Mucosa of descending colon (tissue), 3 donors: ENCODE measurements around the gene MEIS2. TPM values are rescaled to one million over a fixed set of nuclear protein-coding genes. Genes with fewer than 3 reads are reported as not detected.

Experiments used
- ATAC-seq: fragments of 200-7000 bp; cut with Tn5 transposase; one replicate; pipeline ENCODE4 v1.9.1; 2020; ENCODE audit warnings: mild to moderate bottlenecking, moderate library complexity
- DNase-seq, 3 donors: peaks; one replicate each; pipeline ENCODE4 v3.0.0-alpha.2; 2020
- H3K36me3 ChIP-seq: fragments of 200-600 bp; one replicate; pipeline ENCODE4 v1.8.0; 2021; ENCODE audit warnings: low read depth, mild to moderate bottlenecking
- H3K4me1 ChIP-seq: fragments of 200-600 bp; one replicate; pipeline ENCODE4 v1.8.0; 2021; ENCODE audit warnings: low read depth, mild to moderate bottlenecking
- H3K4me3 ChIP-seq: fragments of 200-600 bp; one replicate; pipeline ENCODE4 v1.8.0; 2021; ENCODE audit warnings: mild to moderate bottlenecking
- H3K9me3 ChIP-seq: fragments of 200-600 bp; one replicate; pipeline ENCODE4 v1.8.0; 2021; ENCODE audit warnings: mild to moderate bottlenecking
- intact Hi-C, 2 donors: fragments of 100-400 bp; cut with DNase I in 1 of 2; cut with micrococcal nuclease in 1 of 2; formaldehyde crosslinking; loops; one replicate each; pipeline versions ENCODE4 v1.11.0 to v1.11.1; 2022; cut with DNase I, micrococcal nuclease
- microRNA-seq: library from miRNA; unstranded; fragments of <30 nt; microRNA quantifications from one replicate; pipeline ENCODE4, GENCODE V29; 2019
- total RNA-seq, 3 donors: library from RNA; stranded (reverse); fragmentation: NEBNext Ultra II Directional in 2 of 3; extraction: Animal tissue kit (Norgen Biotek cat#: 25700) in 2 of 3; gene quantifications; one replicate each; pipeline versions ENCODE4 v1.2.1 to v1.2.4, GENCODE V29; 2021 to 2023
- TF ChIP-seq, protein P1 (sequence below): fragments of 200-600 bp; IDR thresholded peaks from one replicate; pipeline ENCODE4 v1.8.0; 2022; ENCODE audit warnings: antibody characterized with exemption, mild to moderate bottlenecking
- donor health status: DM: no; HTN: no; CAD: no; lungs with moderate emphysema.
- donor health status: DM: no; HTN: no; CAD: no.
- donor health status: DM: no; HTN: yes; CAD: no.

Gene MEIS2
- total RNA-seq, 3 donors from 2014 or later = 3.8 to 93.3 (median 8.9) TPM

DNA sequence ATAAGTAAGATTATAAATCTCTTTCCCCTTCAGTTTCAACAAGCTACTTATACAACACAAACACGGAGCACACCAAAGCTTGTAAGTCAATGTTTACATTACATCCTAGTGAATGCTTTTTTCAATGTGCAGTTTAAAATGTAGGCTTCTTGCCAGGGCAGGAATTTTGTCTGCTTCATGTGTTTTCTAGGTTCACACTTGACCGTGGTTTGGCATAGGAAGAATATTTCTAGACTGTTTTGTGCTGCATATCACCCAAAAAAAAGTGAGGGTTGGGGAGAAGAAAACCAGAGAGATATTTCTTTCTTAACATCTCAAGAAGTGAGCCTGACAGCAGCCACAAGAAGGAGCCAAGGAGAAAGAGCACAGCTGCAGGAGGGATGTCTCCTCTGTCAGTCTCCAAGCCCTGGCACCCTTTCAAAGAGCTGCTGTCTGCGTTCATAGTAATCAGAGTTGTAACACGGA, 255.8 kb downstream of the MEIS2 start:
- TF ChIP-seq, protein P1, sequence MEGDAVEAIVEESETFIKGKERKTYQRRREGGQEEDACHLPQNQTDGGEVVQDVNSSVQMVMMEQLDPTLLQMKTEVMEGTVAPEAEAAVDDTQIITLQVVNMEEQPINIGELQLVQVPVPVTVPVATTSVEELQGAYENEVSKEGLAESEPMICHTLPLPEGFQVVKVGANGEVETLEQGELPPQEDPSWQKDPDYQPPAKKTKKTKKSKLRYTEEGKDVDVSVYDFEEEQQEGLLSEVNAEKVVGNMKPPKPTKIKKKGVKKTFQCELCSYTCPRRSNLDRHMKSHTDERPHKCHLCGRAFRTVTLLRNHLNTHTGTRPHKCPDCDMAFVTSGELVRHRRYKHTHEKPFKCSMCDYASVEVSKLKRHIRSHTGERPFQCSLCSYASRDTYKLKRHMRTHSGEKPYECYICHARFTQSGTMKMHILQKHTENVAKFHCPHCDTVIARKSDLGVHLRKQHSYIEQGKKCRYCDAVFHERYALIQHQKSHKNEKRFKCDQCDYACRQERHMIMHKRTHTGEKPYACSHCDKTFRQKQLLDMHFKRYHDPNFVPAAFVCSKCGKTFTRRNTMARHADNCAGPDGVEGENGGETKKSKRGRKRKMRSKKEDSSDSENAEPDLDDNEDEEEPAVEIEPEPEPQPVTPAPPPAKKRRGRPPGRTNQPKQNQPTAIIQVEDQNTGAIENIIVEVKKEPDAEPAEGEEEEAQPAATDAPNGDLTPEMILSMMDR = no peak
- H3K4me1 ChIP-seq = no peaks in the 10 kb centered on the region
- no peaks in the 10 kb centered on the region for H3K9me3 ChIP-seq
- ATAC-seq (no peak), DNase-seq (no peak)
- no peak overlapping the region for H3K4me3 ChIP-seq
- H3K36me3 ChIP-seq = no peaks in the 10 kb centered on the region
- intact Hi-C loops = no loop called here

GRCh38 chr15:36843822-36844221, 256.5 kb downstream of the MEIS2 start:
- no peak for ATAC-seq
- no peak for DNase-seq
- H3K4me1 ChIP-seq = no peaks in the 10 kb centered on the region
- no peak overlapping the region for H3K4me3 ChIP-seq
- TF ChIP-seq, protein P1 = no peak
- no peaks in the 10 kb centered on the region for H3K36me3 ChIP-seq
- H3K9me3 ChIP-seq = no peaks in the 10 kb centered on the region
- intact Hi-C loops = no loop called here

DNA sequence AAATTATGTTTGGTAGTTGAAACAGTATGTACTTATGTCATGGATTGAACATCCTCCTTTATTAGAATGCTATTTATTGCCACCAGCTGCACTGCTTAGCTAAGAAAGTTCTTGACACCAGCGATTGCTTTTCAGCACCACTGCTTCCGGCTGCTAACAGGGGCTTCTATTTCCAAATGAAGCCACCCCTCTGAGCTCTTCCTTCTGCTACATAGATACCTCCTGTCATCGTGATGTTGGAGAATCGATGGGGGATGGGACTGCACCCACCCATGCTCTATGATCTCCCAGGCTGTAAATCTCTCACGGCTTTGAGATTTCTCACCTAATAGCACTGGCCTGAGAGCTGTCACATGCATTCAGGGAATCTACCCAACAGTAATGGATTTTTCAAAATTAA, 259.2 kb downstream of the MEIS2 start:
- no peak for DNase-seq
- no peaks in the 10 kb centered on the region for H3K36me3 ChIP-seq
- intact Hi-C loops = no loop called here
- H3K4me3 ChIP-seq = no peak overlapping the region
- no peaks in the 10 kb centered on the region for H3K9me3 ChIP-seq
- ATAC-seq = no peak
- TF ChIP-seq, protein P1 = no peak
- H3K4me1 ChIP-seq = no peaks in the 10 kb centered on the region

Small RNAs within 50 kb of the gene (microRNA-seq; reads per million reads assigned to microRNA genes)
- not detected for gene MIR8063
